Activated CD4-positive, alpha-beta T cell treated with anti-CD3 and anti-CD28 coated beads for 48 hours (primary cell): ENCODE results near the gene STARD3NL.
"Not testable (repeated sequence)": the region's sequence is repeated elsewhere in the genome, so short reads cannot be mapped to it uniquely, and the experiment has no call there.

ENCODE experiments used
- DNase-seq: peaks from one replicate; pipeline ENCODE4 v3.0.0-alpha.2; 2020

Gene STARD3NL, protein sequence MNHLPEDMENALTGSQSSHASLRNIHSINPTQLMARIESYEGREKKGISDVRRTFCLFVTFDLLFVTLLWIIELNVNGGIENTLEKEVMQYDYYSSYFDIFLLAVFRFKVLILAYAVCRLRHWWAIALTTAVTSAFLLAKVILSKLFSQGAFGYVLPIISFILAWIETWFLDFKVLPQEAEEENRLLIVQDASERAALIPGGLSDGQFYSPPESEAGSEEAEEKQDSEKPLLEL

DNA sequence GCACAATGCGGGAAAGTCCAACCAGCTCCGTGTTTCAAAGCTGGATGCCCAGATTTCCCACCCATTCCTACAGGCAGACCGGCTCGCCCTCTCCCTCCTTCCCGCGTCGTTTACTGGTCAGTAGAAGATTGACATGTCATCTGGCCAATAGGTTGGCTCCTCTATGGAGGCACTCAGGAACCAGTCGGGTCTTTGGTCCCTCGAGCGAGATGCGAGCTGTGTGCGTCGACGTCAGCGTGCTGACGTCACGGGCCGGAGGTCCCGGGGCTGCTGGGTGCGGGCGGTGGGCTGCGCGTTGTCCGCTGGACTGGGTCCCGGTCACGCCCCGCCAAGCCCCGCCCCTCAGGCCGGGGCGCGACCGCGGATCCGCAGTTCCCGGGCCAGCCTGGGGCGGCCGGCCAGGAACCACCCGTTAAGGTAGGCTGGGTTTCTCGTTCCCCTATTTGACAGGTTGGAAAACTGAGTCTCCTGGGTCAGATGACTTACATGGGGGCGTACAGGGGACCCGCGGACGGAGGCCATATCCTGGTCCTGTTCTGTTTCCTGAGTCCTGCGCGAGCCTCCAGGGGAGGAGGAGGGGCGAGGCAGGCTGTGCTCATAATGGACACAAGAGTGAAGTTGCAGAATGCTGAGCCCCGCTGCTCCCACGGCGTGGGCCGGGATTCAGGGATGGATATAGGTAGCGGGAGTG, at the start of gene STARD3NL:
STARD3NL (plus strand) TSS at position 242 of the 691 bp plus-strand sequence. CDS start 29,260 bp downstream, outside the sequence.
- peak; percentile 92 for DNase-seq

DNA sequence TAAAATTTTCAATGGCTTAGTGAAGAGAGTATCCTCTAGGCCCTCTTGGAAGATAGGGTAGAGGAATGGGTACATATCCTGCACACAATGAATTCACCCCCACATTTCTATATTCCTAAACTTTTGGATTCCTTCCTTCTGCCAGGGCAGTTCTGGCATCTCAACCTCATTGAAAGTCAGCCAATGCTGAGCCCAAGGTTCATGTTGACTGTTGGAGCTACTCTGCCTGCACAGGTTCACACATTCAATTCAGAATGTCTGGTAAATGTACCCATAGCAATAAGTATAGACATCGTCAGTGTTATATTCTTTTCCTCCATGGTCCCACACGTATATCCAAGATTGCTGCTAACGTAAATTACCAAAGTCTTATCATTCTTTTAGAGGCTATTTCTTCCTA, 48.9 kb upstream of the STARD3NL start:
- DNase-seq: no peak

DNA sequence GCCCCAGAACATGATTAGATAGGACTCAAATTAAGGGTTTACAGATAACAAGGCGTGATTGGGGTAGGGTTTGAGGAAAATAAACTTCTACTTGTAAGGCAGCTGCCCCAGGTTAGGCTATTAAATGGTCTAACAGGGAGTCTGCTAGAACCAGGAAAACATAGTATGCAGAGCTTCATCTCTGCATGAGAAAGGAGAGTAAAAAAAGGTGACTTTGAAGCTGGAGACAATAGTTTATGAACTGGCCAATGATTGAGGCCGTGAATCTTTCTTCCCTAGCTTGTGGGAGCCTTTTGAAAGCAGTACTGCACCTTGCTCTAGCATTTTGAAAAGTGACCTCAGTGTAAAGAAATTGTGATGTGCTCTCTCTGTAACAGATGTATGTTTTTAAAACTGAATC, 48.5 kb upstream of the STARD3NL start:
- no peak for DNase-seq

DNA sequence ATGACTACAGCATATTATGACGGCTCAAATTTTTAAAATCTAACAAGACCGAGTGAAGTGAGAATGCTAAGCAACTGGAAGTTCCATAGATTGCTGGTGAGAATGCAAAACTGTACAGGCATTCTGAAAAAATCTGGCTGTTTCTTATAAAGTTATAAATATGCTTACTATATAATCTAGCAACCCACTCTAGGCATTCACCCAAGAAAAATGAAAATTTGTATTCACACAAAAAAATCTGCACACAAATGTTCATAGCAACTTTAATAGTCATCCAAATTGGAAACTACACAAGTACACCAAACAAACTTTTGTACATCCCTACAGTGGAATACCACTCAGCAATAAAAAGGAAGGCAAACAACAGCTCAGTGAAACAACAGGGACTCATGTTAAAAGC, 39.9 kb upstream of the STARD3NL start:
- DNase-seq: no peak

DNA sequence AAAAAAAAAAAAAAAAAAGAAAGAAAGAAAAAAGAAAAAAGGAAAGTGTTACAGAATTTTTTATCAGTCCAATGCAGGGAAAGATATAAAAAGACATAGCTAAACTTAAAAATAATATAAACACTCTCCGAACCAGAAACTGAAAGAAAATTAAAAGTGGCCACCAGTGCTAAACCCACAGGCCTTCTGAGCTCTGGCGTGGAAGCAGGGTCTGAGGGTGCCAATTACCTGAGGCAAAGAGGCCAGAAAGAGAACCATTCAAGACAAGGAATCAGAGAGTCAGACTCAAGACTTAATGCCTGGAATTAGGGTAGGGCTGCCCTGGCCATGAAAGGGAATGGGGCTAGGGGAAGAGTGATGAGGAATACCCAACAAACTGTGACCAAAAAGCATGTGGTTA, 36.9 kb upstream of the STARD3NL start:
- no peak for DNase-seq

DNA sequence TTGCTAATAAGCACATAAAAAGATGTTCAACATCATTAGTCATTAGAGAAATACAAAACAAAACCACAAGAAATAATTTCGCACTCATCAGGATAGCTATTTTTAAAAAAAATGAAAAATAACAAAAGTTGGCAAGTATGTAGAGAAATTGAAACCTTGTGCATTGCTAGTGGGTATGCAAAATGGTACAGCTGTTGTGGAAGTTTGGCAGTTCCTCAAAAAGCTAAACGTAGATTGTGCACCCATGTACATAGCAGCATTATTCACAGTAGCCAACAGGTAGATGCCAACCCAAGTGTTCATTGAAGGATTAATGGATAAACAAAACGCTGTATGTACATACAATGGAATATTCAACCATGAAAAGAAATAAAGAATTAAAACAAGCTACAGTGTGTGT, 35.3 kb upstream of the STARD3NL start:
- no peak for DNase-seq

DNA sequence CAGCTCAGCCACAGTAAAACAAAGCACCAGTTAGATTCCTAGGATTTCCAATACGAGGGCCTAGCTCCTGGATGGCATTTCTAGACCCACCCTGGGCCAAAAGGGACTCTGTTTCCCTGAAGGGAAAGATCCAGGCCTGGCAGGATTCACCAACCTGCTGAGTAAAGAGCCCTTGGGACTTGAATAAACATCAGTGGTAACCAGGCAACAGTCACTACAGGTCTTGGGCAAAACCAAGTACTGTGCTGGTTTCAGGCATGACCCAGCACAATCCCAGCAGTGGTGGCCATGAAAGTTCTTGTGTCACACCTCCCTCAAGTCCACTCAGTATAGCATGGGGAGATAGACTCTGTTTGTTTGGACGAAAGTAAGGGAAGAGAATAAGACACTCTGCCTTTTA, 31.0 kb upstream of the STARD3NL start:
- no peak for DNase-seq

DNA sequence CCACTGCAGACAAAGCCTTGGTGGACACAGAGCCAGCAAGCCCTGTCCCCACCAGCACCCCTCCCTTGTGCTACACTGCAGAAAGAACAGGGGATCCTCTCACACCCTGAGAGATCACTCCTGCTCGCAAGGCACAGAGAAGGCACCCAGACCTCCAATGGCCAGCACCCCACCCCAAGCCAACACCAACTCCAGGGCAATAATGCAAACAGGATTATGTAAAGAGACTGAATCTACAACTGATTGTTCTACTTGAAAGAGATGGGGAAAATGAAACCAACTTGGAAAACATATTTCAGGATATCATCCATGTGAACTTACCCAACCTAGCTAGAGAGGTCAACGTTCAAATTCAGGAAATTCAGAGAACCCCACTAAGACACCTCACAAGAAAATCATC, 26.5 kb upstream of the STARD3NL start:
- no peak for DNase-seq

DNA sequence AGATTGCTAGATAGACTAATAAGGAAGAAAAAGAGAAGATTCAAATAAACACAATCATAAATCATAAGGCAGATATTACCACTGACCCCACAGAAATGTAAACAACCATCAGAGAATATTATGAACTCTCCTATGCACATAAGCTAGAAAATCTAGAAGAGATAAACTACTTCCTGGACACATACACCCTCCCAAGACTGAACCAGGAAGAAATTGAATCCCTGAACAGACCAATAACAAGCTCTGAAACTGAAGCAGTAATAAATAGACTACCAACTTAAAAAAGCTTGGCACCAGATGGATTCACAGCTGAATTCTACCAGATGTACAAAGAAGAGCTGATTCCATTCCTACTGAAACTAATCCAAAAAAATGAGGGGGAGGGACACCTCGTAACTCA, 24.5 kb upstream of the STARD3NL start:
- DNase-seq: no peak

DNA sequence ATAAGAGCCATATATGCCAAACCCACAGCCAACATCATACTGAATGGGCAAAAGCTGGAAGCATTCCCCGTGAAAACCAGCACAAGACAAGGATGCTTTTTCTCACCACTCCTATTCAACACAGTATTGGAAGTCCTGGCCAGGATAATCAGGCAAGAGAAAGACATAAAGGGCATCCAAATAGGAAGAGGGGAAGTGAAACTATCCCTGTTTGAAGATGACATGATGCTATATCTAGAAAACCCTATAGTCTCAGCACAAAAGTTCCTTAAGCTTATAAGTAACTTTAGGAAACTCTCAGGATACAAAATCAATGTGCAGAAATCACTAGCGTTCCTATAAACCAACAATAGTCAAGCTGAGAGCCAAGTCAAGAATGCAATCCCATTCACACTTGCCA, 23.8 kb upstream of the STARD3NL start:
- DNase-seq: no peak

DNA sequence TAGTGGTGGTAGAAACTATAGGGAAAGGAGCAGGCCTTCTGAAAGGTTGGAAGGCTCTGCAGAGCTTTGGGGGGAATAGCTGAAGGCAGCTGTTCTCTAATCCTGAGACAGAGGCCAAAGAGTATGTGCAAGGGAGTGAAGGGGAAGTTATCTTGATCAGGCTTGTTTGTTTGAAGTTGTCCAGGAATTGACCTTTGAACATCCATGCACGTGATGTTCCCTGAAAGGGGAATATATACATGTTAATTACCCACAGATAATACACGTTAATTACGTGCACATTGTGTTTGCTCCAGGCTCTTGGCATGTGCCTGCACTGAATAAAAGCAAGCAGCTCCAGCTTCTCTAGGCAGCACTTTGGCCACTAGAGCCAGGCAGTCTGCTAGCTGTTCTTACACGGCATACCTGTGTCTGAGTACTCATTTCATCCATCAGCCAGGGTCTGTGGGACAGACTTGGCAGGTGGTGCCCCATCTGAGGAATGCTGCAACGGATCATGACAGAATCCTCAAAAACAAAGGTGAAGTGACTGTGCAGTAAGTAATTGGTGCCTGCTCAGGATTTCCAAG, 18.0 kb upstream of the STARD3NL start:
- no peak for DNase-seq

DNA sequence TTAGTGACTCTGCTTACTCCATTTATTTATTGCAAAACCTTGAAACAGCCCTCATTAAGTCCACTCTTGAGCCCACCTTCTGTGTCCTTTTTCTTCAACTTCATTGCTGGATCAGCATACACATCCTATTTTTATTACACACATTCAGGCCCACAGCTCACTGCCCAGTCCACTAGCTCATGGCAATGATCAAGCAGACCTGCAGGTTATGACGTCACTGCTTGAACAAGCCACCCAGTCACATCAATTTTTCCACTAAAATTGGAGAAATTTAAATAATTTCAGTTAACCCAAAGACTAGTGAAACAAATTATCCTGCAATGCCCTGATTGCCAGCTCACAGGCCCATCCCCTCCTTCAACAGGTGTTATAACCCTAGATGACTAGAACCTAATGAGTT, 16.0 kb upstream of the STARD3NL start:
- DNase-seq: no peak

DNA sequence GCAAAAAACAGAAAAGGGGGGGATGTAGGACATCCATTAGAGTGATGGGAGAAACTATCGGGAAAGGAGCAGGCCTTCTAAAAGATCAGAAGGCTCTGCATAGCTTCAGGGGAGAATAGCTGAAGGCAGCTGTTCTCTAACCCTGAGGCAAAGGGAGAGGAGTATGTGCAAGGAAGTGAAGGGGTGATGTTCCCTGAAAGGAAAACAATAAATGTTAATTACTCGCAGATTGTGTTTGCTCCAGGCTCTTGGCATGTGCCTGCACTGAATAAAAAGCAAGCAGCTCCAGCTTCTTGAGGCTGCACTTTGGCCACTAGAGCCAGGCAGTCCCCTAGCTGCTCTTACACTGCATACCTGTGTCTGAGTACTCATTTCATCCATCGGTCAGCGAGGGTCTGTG, 14.4 kb upstream of the STARD3NL start:
- DNase-seq: no peak

DNA sequence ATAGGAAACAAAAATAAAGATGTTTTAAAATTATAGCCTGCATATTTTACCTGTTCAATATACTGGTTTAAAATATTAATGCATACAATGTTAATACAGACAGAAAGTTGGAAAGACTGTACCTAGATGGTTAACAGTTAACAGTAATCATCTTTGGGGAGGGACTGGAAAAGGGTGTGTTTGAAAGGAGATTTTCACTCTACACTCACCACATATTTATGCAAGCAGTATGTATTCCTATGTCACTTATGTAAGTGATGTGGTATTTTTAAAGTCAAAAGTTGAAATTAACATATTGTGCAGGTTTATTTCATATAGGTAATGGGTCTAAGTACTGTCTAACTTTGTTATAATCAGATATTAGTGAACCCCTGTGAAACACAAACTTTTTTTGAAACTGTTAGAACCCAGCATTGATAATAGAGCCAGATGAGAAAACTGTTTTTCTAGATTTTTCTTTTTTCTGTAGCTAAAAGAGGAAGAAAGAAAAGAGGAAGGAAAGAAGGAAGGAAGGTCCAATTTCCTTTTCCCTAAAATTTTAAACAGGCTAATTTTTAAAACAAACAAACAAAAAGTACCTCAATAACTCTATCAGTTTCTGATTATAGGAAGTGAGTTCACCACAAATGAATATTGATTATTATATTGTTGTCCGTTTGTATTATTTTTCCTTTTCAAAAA, 9.0 kb upstream of the STARD3NL start:
- DNase-seq: no peak

DNA sequence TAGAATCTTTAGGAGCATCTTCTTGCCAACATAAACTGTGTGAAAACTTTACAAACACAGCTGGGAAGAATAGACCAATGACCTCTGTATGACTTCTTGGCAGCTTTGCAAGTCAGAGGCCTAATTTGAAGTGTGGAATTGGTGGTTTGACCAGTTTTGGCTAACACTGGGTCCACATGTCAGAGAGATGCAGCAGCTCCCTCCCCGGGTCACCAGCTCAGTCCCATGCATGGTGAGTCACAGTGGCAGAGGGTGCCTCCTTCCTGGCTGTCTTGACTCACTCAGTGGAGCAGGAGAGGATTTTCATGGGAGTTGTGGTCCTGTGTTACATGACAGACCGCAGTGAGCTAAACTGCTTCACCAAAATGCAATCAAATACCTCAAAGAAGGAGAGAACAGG, 8.2 kb upstream of the STARD3NL start:
- no peak for DNase-seq

DNA sequence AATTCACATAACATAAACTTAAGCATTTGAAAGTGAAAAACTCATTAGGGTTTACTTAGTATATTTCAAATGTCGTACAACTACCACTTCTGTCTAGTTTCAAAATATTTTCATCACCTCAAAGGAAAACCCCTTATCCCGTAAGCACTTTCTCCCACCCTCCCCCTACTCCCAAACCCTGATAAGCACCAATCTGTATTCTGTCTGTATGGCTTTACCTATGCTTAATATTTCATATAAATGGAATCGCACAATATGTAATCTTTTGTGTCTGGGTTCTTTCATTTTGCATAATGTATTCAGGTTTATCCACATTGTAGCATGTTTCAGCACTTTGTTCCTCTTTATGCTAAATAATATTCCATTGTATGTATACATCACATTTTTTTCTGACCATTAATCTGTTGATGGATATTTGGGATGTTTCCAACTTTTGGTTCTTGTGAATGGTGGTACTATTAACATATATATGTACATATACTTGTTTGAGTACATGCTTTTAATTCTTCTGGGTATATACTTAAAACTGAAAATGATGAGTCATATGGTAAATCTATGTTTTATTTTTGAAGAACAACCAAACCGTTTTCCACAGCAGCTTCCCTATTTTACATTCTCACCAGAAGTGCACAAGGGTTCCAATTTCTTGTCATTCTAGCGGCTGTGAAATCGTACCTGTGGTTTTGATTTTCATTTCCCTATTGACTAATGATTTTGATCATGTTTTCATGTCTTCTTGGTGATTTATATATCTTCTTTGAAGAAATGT, 6.2 kb upstream of the STARD3NL start:
- DNase-seq: no peak

DNA sequence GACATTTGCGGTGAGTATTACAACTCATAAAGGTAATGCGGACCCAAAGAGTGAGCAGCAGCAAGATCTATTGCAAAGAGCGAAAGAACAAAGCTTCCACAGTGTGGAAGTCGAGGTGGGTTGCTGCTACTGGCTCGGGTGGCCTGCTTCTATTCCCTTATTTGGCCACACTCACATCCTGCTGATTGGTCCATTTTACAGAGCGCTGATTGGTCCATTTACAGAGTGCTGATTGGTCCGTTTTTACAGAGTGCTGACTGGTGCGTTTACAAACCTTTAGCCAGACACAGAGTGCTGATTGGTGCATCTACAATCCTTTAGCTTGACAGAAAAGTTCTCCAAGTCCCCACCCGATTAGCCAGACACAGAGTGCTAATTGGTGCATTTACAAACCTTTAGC, 2.5 kb upstream of the STARD3NL start:
- not testable (repeated sequence) for DNase-seq

DNA sequence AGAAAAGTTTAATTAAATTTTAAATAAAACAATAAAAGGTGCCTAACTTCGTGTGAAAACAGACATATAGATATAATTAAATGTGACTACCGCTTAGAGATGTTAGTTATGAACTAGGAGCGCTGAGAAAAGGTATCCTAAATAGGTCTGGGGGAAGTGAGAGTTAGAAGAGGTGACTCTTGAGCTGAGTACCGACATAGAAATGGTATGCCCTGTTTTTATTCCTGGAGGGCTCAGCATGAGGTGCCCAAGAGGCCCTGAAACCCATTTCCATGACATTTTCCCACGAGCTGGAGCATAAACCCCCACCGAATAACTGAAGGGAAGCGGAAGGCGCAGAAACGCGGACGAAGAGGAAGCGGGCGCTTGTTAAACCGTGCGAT, 433 bp upstream of the STARD3NL start:
- no peak for DNase-seq

DNA sequence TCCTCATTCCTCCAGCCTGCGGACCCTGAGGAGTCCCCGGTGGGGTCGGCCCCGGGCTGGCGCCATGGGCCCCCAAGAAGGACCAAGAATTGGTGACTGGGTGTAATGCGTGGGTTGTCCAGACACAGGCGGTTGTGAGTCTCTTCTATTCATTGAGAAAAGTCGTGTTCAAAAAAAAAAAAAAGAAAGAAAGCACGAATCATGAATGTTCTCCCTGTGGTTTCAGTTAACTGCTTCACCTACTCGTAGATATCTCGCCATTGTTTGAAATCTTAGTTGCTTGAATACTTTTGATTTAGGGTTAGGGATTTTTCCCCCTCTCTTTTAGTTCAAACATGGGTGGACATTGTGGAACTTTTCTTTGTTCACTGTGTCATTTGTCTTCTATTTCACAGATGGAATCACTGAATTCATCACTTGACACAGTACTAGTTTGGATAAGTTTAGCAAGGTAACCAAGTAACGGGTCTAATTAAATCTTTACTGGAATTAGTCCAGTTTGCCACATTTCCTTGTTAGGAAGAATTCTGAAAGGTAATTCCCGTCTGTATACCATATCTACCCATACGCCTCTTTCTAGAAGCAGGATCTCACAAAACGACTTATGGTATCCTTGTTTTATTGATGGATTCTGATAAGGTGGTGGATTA, 775 bp downstream of the STARD3NL start:
- no peak for DNase-seq

DNA sequence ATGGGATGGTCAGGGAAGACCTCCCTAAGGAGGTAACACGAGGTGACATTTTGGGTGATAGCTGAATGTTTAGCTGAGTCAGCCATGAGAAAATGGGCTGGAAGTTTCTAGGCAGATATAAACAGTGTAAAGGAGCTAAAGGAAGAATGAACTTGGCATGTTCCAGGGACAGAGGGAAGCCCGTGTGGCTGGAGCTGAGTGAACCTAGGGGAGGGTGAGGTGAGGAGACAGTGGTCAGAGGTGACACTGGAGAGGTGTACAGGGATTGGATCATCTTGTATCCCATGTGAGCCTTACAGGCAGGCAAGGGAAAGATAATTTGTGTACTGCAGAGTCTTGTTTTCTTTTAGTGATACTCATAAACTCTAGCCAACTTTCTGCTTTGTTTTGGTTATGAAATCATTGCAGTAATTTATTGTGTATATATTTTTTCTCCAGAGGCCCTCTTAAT, 1.8 kb downstream of the STARD3NL start:
- no peak for DNase-seq

DNA sequence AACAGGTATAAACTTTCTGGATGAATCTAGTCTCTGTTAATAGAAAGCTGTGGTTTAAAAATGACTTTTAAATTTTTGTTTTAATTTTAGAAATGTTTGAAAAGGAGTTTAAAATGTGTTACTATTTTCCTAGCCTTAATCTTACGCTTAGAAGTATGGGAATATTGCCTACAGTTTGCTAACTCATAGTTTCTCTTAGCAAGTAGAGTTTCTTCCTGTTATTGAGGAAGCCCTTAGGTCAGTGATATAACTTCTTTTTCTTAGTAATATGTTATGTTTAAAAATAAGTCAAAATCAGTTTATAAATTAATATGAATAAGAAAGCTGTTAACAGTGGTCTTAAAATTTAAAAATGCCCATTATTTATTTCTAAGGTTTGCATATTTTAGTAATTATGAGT, 3.1 kb downstream of the STARD3NL start:
- no peak for DNase-seq

DNA sequence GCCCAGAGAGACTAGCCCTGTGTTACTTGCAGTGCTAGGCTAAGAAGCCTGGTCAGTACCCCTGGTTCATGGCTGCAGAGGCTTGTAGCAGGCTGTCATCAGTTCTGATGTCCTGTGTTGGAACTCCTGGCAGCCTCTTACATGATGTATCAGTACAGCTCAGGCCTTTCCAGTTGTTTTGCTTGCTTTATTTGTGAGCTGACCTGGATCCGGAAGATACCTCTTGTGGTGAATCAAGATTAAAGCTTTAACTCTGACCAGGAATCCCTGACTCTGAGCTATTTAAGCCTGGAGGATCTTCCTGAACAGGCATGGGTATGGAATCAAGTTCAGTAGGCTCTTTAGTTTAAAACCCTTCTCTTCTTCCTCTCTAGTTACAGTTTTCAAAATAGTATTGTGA, 4.4 kb downstream of the STARD3NL start:
- DNase-seq: no peak
